GM23248 (cell line): Measurements from ENCODE around the gene BBLN.

Experiments used
- EZH2 ChIP-seq: fragments of 200-600 bp; sonication (generic); IDR thresholded peaks from 2 replicates; pipeline ENCODE4 v1.6.1; 2018; ENCODE audit warnings: antibody characterized with exemption, mild to moderate bottlenecking; ENCODE audit not compliant: insufficient read depth, poor library complexity, severe bottlenecking
- EZH2phosphoT487 ChIP-seq: fragments of 200-600 bp; sonication (generic); IDR thresholded peaks from 2 replicates; pipeline ENCODE4 v1.6.1; 2018; ENCODE audit warnings: antibody characterized with exemption, moderate library complexity, mild to moderate bottlenecking, low read depth; ENCODE audit not compliant: insufficient read depth

GRCh38 chr9:128204858-128205257 lies 44.8 kb downstream of the BBLN start:
- TF ChIP-seq EZH2 (no peak), EZH2phosphoT487 (no peak)
